Liver (tissue), 3 donors: ENCODE results near the gene FRMD4A.

Source experiments
- CTCF ChIP-seq: fragments of 150-350 bp; IDR thresholded peaks from 2 replicates; pipeline ENCODE4 v1.5.1; 2017; ENCODE audit warnings: improper control_type of control experiment, low read depth, low read length; ENCODE audit not compliant: missing input control
- FOXA1 ChIP-seq: IDR thresholded peaks from 2 replicates; pipeline ENCODE4 v1.6.1; 2016; ENCODE audit warnings: antibody characterized with exemption
- HNF4G ChIP-seq: IDR thresholded peaks from 2 replicates; pipeline ENCODE4 v1.6.1; 2016; ENCODE audit warnings: antibody characterized with exemption
- JUND ChIP-seq, 2 donors: IDR thresholded peaks; 2 replicates each; pipeline ENCODE4 v1.6.1; 2016; ENCODE audit warnings: antibody characterized with exemption in 2 of 2
- MAX ChIP-seq: IDR thresholded peaks from 2 replicates; pipeline ENCODE4 v1.6.1; 2016; ENCODE audit warnings: antibody characterized with exemption
- NR2F2 ChIP-seq: IDR thresholded peaks from 2 replicates; pipeline ENCODE4 v1.6.1; 2016; ENCODE audit warnings: antibody characterized with exemption
- RAD21 ChIP-seq, 2 donors: IDR thresholded peaks; 2 replicates each; pipeline ENCODE4 v1.6.1; 2016; ENCODE audit warnings: antibody characterized with exemption in 2 of 2, mild to moderate bottlenecking in 2 of 2
- SP1 ChIP-seq: IDR thresholded peaks from 2 replicates; pipeline ENCODE4 v1.6.1; 2018; ENCODE audit warnings: antibody characterized with exemption, mild to moderate bottlenecking
- TAF1 ChIP-seq: conservative IDR thresholded peaks from 2 replicates; pipeline ENCODE4 v1.6.1; 2016; ENCODE audit warnings: antibody characterized with exemption, mild to moderate bottlenecking
- YY1 ChIP-seq: IDR thresholded peaks from 2 replicates; pipeline ENCODE4 v1.6.1; 2016; ENCODE audit warnings: antibody characterized with exemption, mild to moderate bottlenecking
- TF ChIP-seq, protein P1 (sequence below): IDR thresholded peaks from 2 replicates; pipeline ENCODE4 v1.6.1; 2016; ENCODE audit warnings: antibody characterized with exemption
- TF ChIP-seq, protein P2 (sequence below): IDR thresholded peaks from 2 replicates; pipeline ENCODE4 v1.6.1; 2016; ENCODE audit warnings: antibody characterized with exemption, mild to moderate bottlenecking
- TF ChIP-seq, protein P3 (sequence below): IDR thresholded peaks from 2 replicates; pipeline ENCODE4 v1.6.1; 2016; ENCODE audit warnings: antibody characterized with exemption
- donor health status: healthy.
- donor health status: healthy.

DNA sequence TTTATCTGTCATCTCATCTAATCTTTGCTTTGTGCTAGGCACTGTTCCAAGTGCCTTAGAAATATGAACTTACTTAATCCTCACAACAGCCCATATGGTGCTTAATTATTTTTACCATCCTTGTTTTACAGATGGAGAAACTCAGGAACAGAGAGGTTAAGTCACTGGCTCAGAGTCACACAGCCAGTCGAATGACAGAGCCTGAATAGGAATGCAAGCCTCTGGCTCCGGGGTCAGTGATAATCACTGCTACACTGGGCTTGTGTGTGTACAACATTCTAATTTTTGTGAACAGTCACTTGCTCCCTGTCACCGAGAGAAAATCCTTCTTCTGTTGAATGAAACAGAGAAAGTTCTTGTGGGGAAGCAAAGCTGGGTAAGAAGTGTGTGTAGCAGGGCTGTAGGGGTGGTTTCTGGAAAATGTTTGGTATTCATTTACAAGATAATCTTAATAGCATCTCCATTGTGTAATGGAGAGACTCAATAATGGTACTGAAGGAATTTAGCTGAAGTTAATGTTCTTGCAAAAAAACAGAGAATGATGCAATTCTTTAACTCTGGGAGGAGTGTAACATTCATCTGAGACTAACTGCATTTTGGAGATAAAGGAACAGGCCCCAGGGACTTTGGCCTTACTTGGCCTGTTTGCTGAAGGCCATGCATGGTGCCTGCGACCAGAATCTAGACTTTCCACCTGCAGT lies 290.6 kb downstream of the FRMD4A start:
- TF ChIP-seq FOXA1 (no peak), SP1 (no peak), CTCF (no peak), RAD21 (IDR thresholded peaks at IDR 0.05) (no peak), NR2F2 (no peak), HNF4G (no peak), MAX (no peak), YY1 (no peak), TAF1 (no peak), JUND (IDR thresholded peaks at IDR 0.05) (no peak)
- TF ChIP-seq, protein P1, sequence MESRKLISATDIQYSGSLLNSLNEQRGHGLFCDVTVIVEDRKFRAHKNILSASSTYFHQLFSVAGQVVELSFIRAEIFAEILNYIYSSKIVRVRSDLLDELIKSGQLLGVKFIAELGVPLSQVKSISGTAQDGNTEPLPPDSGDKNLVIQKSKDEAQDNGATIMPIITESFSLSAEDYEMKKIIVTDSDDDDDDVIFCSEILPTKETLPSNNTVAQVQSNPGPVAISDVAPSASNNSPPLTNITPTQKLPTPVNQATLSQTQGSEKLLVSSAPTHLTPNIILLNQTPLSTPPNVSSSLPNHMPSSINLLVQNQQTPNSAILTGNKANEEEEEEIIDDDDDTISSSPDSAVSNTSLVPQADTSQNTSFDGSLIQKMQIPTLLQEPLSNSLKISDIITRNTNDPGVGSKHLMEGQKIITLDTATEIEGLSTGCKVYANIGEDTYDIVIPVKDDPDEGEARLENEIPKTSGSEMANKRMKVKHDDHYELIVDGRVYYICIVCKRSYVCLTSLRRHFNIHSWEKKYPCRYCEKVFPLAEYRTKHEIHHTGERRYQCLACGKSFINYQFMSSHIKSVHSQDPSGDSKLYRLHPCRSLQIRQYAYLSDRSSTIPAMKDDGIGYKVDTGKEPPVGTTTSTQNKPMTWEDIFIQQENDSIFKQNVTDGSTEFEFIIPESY, result no peak
- TF ChIP-seq, protein P2, sequence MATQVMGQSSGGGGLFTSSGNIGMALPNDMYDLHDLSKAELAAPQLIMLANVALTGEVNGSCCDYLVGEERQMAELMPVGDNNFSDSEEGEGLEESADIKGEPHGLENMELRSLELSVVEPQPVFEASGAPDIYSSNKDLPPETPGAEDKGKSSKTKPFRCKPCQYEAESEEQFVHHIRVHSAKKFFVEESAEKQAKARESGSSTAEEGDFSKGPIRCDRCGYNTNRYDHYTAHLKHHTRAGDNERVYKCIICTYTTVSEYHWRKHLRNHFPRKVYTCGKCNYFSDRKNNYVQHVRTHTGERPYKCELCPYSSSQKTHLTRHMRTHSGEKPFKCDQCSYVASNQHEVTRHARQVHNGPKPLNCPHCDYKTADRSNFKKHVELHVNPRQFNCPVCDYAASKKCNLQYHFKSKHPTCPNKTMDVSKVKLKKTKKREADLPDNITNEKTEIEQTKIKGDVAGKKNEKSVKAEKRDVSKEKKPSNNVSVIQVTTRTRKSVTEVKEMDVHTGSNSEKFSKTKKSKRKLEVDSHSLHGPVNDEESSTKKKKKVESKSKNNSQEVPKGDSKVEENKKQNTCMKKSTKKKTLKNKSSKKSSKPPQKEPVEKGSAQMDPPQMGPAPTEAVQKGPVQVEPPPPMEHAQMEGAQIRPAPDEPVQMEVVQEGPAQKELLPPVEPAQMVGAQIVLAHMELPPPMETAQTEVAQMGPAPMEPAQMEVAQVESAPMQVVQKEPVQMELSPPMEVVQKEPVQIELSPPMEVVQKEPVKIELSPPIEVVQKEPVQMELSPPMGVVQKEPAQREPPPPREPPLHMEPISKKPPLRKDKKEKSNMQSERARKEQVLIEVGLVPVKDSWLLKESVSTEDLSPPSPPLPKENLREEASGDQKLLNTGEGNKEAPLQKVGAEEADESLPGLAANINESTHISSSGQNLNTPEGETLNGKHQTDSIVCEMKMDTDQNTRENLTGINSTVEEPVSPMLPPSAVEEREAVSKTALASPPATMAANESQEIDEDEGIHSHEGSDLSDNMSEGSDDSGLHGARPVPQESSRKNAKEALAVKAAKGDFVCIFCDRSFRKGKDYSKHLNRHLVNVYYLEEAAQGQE, result no peak
- TF ChIP-seq, protein P3, sequence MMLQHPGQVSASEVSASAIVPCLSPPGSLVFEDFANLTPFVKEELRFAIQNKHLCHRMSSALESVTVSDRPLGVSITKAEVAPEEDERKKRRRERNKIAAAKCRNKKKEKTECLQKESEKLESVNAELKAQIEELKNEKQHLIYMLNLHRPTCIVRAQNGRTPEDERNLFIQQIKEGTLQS, result no peak
